HepG2 (cell line): ENCODE results near the gene DISP2. TPM values are rescaled to one million over a fixed set of nuclear protein-coding genes. Genes with fewer than 3 reads are reported as not detected.
A peak's percentile ranks its signal among the peaks of the same experiment; 100 is the strongest.

Source experiments
- CBX1 ChIP-seq: IDR thresholded peaks from one replicate; pipeline ENCODE4 v1.6.1; 2016; ENCODE audit warnings: antibody characterized with exemption, low read depth
- DR1 ChIP-seq: sonication (generic); formaldehyde crosslinking; IDR thresholded peaks from 2 replicates; pipeline ENCODE4 v1.8.0; 2021; ENCODE audit warnings: mild to moderate bottlenecking, missing genetic modification reagents, inconsistent platforms
- GATA4 ChIP-seq: sonication (generic); IDR thresholded peaks from 2 replicates; pipeline ENCODE4 v1.6.1; 2016; ENCODE audit warnings: antibody characterized with exemption, low read depth, borderline replicate concordance
- HNRNPUL1 ChIP-seq: fragments of 200-400 bp; formaldehyde crosslinking; IDR thresholded peaks from 2 replicates; pipeline ENCODE4 v1.6.1; 2017; ENCODE audit warnings: low read depth, mild to moderate bottlenecking, low read length, moderate library complexity
- SNRNP70 ChIP-seq: fragments of 200-400 bp; formaldehyde crosslinking; IDR thresholded peaks from 2 replicates; pipeline ENCODE4 v1.6.1; 2017; ENCODE audit warnings: mild to moderate bottlenecking, low read depth, low read length, moderate library complexity
- SPEN ChIP-seq: sonication (generic); formaldehyde crosslinking; IDR thresholded peaks from 2 replicates; pipeline ENCODE4 v1.5.1; 2020; ENCODE audit warnings: low read depth, mild to moderate bottlenecking, missing genetic modification reagents
- ZFP36L2 ChIP-seq: sonication (generic); formaldehyde crosslinking; IDR thresholded peaks from 2 replicates; pipeline ENCODE4 v1.4.0; 2020; ENCODE audit warnings: missing genetic modification reagents
- ZNF619 ChIP-seq: sonication (generic); formaldehyde crosslinking; IDR thresholded peaks from 2 replicates; pipeline ENCODE4 v1.4.0; 2020; ENCODE audit warnings: mild to moderate bottlenecking, missing genetic modification reagents
- ZSCAN31 ChIP-seq: sonication (generic); formaldehyde crosslinking; IDR thresholded peaks from 2 replicates; pipeline ENCODE4 v1.5.0; 2020; ENCODE audit warnings: low read depth, mild to moderate bottlenecking, missing genetic modification reagents
- polyA plus RNA-seq, 8 experiments: library from polyadenylated mRNA; depleted of rRNA in 3 of 8; stranded (reverse) in 7 of 8; unstranded in 1 of 8; fragments of >200 nt; fragmentation: Illumina TruSeq in 4 of 8; extraction: Trizol in 4 of 8; gene quantifications; 2 replicates each; pipeline versions ENCODE4 v1.2.1 to v1.2.3, GENCODE V29; 2011 to 2016; ENCODE audit warnings: low read depth in 4 of 8, missing spikeins in 1 of 8, mixed read lengths in 1 of 8; ENCODE audit not compliant: insufficient read depth in 1 of 8
- total RNA-seq, 5 experiments: library from RNA; depleted of rRNA; stranded (reverse); fragments of >200 nt; fragmentation: Illumina TruSeq; extraction: Trizol; gene quantifications; 2 replicates each; pipeline ENCODE4 v1.2.3, GENCODE V29; 2016; ENCODE audit warnings: low read depth in 1 of 5
- TF ChIP-seq, protein P1 (sequence below): sonication (generic); formaldehyde crosslinking; IDR thresholded peaks from 2 replicates; pipeline ENCODE4 v1.5.1; 2020; ENCODE audit warnings: missing genetic modification reagents, mild to moderate bottlenecking, borderline replicate concordance
- TF ChIP-seq, protein P2 (sequence below): sonication (generic); formaldehyde crosslinking; IDR thresholded peaks from 2 replicates; pipeline ENCODE4 v1.5.1; 2020; ENCODE audit warnings: missing genetic modification reagents, mild to moderate bottlenecking, borderline replicate concordance
- TF ChIP-seq, protein P3 (sequence below): sonication (generic); formaldehyde crosslinking; IDR thresholded peaks from 2 replicates; pipeline ENCODE4 v1.5.0; 2020; ENCODE audit warnings: missing genetic modification reagents
- TF ChIP-seq, protein P4 (sequence below): IDR thresholded peaks from 2 replicates; pipeline ENCODE4 v1.6.1; 2016; ENCODE audit warnings: missing compliant biosample characterization, missing genetic modification reagents, borderline replicate concordance
- TF ChIP-seq, protein P5 (sequence below): sonication (generic); formaldehyde crosslinking; IDR thresholded peaks from 2 replicates; pipeline ENCODE4 v1.4.0; 2020; ENCODE audit warnings: mild to moderate bottlenecking, missing genetic modification reagents, borderline replicate concordance
- TF ChIP-seq, protein P6 (sequence below): sonication (generic); formaldehyde crosslinking; IDR thresholded peaks from 2 replicates; pipeline ENCODE4 v1.4.0; 2020; ENCODE audit warnings: mild to moderate bottlenecking, missing genetic modification reagents
- TF ChIP-seq, protein P7 (sequence below): sonication (generic); formaldehyde crosslinking; conservative IDR thresholded peaks from 2 replicates; pipeline ENCODE4 v1.8.0; 2022; ENCODE audit warnings: missing genetic modification reagents
- TF ChIP-seq, protein P8 (sequence below): sonication (generic); formaldehyde crosslinking; IDR thresholded peaks from 2 replicates; pipeline ENCODE4 v1.4.0; 2020; ENCODE audit warnings: low read depth, mild to moderate bottlenecking, missing genetic modification reagents

Gene DISP2
- total and polyA plus RNA-seq, 2 of the 13 experiments (the other 11 are each of a cell fraction or from before 2014, with no cell fraction given), result 0.09 to 0.32 TPM

DNA sequence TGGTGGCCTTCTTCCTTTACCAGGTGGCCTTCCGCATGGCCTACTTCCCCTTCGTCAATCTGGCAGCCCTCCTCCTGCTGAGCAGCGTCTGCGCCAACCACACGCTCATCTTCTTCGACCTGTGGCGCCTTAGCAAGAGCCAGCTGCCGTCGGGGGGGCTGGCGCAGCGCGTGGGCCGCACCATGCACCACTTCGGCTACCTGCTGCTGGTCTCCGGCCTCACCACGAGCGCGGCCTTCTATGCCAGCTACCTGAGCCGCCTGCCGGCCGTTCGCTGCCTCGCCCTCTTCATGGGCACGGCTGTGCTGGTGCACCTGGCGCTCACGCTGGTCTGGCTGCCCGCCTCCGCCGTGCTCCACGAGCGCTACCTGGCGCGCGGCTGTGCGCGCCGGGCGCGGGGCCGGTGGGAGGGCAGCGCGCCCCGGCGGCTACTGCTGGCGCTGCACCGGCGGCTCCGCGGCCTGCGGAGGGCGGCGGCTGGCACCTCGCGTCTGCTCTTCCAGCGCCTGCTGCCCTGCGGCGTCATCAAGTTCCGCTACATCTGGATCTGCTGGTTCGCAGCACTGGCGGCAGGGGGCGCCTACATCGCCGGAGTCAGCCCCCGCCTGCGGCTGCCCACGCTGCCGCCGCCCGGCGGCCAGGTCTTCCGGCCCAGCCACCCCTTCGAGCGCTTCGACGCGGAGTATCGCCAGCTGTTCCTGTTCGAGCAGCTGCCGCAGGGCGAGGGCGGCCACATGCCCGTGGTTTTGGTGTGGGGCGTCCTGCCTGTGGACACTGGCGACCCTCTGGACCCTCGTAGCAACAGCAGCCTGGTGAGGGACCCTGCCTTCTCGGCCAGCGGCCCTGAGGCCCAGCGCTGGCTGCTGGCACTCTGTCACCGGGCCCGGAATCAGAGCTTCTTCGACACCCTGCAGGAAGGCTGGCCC lies 9.9 kb downstream of the DISP2 start (continued):
- TF ChIP-seq, protein P1, sequence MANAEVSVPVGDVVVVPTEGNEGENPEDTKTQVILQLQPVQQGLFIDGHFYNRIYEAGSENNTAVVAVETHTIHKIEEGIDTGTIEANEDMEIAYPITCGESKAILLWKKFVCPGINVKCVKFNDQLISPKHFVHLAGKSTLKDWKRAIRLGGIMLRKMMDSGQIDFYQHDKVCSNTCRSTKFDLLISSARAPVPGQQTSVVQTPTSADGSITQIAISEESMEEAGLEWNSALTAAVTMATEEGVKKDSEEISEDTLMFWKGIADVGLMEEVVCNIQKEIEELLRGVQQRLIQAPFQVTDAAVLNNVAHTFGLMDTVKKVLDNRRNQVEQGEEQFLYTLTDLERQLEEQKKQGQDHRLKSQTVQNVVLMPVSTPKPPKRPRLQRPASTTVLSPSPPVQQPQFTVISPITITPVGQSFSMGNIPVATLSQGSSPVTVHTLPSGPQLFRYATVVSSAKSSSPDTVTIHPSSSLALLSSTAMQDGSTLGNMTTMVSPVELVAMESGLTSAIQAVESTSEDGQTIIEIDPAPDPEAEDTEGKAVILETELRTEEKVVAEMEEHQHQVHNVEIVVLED (CRISPR knock-in tag), result peak; percentile 59; the same call in 1 of the 2 replicates
- TF ChIP-seq, protein P2, sequence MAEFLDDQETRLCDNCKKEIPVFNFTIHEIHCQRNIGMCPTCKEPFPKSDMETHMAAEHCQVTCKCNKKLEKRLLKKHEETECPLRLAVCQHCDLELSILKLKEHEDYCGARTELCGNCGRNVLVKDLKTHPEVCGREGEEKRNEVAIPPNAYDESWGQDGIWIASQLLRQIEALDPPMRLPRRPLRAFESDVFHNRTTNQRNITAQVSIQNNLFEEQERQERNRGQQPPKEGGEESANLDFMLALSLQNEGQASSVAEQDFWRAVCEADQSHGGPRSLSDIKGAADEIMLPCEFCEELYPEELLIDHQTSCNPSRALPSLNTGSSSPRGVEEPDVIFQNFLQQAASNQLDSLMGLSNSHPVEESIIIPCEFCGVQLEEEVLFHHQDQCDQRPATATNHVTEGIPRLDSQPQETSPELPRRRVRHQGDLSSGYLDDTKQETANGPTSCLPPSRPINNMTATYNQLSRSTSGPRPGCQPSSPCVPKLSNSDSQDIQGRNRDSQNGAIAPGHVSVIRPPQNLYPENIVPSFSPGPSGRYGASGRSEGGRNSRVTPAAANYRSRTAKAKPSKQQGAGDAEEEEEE (CRISPR knock-in tag), result no peak
- TF ChIP-seq ZSCAN31 (CRISPR knock-in tag), result peak; percentile 89
- TF ChIP-seq, protein P3, sequence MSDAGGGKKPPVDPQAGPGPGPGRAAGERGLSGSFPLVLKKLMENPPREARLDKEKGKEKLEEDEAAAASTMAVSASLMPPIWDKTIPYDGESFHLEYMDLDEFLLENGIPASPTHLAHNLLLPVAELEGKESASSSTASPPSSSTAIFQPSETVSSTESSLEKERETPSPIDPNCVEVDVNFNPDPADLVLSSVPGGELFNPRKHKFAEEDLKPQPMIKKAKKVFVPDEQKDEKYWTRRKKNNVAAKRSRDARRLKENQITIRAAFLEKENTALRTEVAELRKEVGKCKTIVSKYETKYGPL (CRISPR knock-in tag), result peak; percentile 93
- no peak for TF ChIP-seq ZNF619 (CRISPR knock-in tag)
- peak; percentile 78 for TF ChIP-seq SPEN (CRISPR knock-in tag)
- TF ChIP-seq, protein P4, sequence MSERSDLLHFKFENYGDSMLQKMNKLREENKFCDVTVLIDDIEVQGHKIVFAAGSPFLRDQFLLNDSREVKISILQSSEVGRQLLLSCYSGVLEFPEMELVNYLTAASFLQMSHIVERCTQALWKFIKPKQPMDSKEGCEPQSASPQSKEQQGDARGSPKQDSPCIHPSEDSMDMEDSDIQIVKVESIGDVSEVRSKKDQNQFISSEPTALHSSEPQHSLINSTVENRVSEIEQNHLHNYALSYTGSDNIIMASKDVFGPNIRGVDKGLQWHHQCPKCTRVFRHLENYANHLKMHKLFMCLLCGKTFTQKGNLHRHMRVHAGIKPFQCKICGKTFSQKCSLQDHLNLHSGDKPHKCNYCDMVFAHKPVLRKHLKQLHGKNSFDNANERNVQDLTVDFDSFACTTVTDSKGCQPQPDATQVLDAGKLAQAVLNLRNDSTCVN (CRISPR knock-in tag), result peak; percentile 82; the same call in 1 of the 2 replicates
- no peak for TF ChIP-seq GATA4
- TF ChIP-seq SNRNP70, result no peak
- TF ChIP-seq, protein P5, sequence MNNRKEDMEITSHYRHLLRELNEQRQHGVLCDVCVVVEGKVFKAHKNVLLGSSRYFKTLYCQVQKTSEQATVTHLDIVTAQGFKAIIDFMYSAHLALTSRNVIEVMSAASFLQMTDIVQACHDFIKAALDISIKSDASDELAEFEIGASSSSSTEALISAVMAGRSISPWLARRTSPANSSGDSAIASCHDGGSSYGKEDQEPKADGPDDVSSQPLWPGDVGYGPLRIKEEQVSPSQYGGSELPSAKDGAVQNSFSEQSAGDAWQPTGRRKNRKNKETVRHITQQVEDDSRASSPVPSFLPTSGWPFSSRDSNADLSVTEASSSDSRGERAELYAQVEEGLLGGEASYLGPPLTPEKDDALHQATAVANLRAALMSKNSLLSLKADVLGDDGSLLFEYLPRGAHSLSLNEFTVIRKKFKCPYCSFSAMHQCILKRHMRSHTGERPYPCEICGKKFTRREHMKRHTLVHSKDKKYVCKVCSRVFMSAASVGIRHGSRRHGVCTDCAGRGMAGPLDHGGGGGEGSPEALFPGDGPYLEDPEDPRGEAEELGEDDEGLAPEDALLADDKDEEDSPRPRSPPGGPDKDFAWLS (CRISPR knock-in tag), result no peak
- TF ChIP-seq CBX1, result no peak
- TF ChIP-seq ZFP36L2 (CRISPR knock-in tag), result no peak
- peak; percentile 68 for TF ChIP-seq DR1
- TF ChIP-seq, protein P6, sequence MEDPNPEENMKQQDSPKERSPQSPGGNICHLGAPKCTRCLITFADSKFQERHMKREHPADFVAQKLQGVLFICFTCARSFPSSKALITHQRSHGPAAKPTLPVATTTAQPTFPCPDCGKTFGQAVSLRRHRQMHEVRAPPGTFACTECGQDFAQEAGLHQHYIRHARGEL, result no peak
- TF ChIP-seq, protein P7, sequence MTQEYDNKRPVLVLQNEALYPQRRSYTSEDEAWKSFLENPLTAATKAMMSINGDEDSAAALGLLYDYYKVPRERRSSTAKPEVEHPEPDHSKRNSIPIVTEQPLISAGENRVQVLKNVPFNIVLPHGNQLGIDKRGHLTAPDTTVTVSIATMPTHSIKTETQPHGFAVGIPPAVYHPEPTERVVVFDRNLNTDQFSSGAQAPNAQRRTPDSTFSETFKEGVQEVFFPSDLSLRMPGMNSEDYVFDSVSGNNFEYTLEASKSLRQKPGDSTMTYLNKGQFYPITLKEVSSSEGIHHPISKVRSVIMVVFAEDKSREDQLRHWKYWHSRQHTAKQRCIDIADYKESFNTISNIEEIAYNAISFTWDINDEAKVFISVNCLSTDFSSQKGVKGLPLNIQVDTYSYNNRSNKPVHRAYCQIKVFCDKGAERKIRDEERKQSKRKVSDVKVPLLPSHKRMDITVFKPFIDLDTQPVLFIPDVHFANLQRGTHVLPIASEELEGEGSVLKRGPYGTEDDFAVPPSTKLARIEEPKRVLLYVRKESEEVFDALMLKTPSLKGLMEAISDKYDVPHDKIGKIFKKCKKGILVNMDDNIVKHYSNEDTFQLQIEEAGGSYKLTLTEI (CRISPR knock-in tag), result no peak
- TF ChIP-seq, protein P8, sequence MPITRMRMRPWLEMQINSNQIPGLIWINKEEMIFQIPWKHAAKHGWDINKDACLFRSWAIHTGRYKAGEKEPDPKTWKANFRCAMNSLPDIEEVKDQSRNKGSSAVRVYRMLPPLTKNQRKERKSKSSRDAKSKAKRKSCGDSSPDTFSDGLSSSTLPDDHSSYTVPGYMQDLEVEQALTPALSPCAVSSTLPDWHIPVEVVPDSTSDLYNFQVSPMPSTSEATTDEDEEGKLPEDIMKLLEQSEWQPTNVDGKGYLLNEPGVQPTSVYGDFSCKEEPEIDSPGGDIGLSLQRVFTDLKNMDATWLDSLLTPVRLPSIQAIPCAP (CRISPR knock-in tag), result peak; percentile 83; the same call in 1 of the 2 replicates
- TF ChIP-seq HNRNPUL1, result no peak
